Liver (tissue), 3 donors: ENCODE data around the gene LRCOL1.

ENCODE experiments used
- CTCF ChIP-seq: fragments of 150-350 bp; IDR thresholded peaks from 2 replicates; pipeline ENCODE4 v1.5.1; 2017; ENCODE audit warnings: improper control_type of control experiment, low read depth, low read length; ENCODE audit not compliant: missing input control
- FOXA1 ChIP-seq: IDR thresholded peaks from 2 replicates; pipeline ENCODE4 v1.6.1; 2016; ENCODE audit warnings: antibody characterized with exemption
- GABPA ChIP-seq, 2 donors: IDR thresholded peaks in 1 of 2; conservative IDR thresholded peaks in 1 of 2; 2 replicates each; pipeline ENCODE4 v1.6.1; 2016; ENCODE audit warnings: antibody characterized with exemption in 2 of 2, mild to moderate bottlenecking in 1 of 2, moderate library complexity in 1 of 2
- NR2F2 ChIP-seq: IDR thresholded peaks from 2 replicates; pipeline ENCODE4 v1.6.1; 2016; ENCODE audit warnings: antibody characterized with exemption
- RAD21 ChIP-seq, 2 donors: IDR thresholded peaks; 2 replicates each; pipeline ENCODE4 v1.6.1; 2016; ENCODE audit warnings: antibody characterized with exemption in 2 of 2, mild to moderate bottlenecking in 2 of 2
- REST ChIP-seq: IDR thresholded peaks from 2 replicates; pipeline ENCODE4 v1.6.1; 2016; ENCODE audit warnings: antibody characterized with exemption, mild to moderate bottlenecking
- SP1 ChIP-seq: IDR thresholded peaks from 2 replicates; pipeline ENCODE4 v1.6.1; 2018; ENCODE audit warnings: antibody characterized with exemption, mild to moderate bottlenecking
- TAF1 ChIP-seq: conservative IDR thresholded peaks from 2 replicates; pipeline ENCODE4 v1.6.1; 2016; ENCODE audit warnings: antibody characterized with exemption, mild to moderate bottlenecking
- YY1 ChIP-seq: IDR thresholded peaks from 2 replicates; pipeline ENCODE4 v1.6.1; 2016; ENCODE audit warnings: antibody characterized with exemption, mild to moderate bottlenecking
- ZBTB33 ChIP-seq: IDR thresholded peaks from 2 replicates; pipeline ENCODE4 v1.6.1; 2016; ENCODE audit warnings: antibody characterized with exemption
- TF ChIP-seq, protein P1 (sequence below): IDR thresholded peaks from 2 replicates; pipeline ENCODE4 v1.6.1; 2016; ENCODE audit warnings: antibody characterized with exemption
- donor health status: healthy.
- donor health status: healthy.

DNA sequence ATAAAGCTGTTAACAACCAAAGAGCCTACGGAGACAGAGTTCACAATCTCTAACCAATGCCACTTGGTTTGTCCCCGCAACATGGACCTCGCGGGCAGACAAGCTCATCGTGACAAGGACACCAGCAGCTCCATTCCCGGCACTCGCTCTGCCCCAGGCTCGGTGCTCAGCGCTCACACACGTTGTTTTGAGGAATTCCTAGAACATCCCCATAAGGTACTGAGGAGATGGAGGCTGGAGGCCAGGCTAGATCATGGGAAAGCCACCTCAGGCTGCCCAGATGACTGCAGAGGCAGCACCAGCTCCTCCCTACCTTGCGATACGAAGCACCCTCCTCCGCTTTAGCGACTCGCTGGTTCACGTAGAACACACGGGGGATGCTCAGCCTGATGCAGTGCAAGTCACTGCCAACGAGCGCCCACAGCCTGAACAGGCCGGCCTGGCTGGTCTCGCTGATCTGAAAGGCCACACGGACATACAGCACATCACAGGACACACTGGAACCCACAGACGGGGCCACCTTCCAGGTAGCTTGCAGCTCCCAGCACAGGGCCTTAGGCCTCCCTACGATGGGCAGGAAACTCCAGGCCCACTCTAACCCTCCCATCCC lies 38.3 kb upstream of the LRCOL1 start:
- TF ChIP-seq CTCF (no peak), RAD21 (IDR thresholded peaks at IDR 0.05) (no peak), REST (no peak), ZBTB33 (no peak), SP1 (no peak), YY1 (no peak), TAF1 (no peak), GABPA (IDR thresholded peaks at IDR 0.05 in 1 of 2, conservative IDR thresholded peaks at IDR 0.05 in 1 of 2) (no peak), NR2F2 (no peak), FOXA1 (no peak)
- TF ChIP-seq, protein P1, sequence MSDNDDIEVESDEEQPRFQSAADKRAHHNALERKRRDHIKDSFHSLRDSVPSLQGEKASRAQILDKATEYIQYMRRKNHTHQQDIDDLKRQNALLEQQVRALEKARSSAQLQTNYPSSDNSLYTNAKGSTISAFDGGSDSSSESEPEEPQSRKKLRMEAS = no peak
